ENCODE results near the gene PCBP3. TPM values are rescaled to one million over a fixed set of nuclear protein-coding genes. Genes with fewer than 3 reads are reported as not detected.
"Not testable (repeated sequence)": the region's sequence is repeated elsewhere in the genome, so short reads cannot be mapped to it uniquely, and the experiment has no call there.

Gene PCBP3
- polyA plus RNA-seq, 10 donors: 0.72 to 2.2 (median 1.2) TPM

DNA sequence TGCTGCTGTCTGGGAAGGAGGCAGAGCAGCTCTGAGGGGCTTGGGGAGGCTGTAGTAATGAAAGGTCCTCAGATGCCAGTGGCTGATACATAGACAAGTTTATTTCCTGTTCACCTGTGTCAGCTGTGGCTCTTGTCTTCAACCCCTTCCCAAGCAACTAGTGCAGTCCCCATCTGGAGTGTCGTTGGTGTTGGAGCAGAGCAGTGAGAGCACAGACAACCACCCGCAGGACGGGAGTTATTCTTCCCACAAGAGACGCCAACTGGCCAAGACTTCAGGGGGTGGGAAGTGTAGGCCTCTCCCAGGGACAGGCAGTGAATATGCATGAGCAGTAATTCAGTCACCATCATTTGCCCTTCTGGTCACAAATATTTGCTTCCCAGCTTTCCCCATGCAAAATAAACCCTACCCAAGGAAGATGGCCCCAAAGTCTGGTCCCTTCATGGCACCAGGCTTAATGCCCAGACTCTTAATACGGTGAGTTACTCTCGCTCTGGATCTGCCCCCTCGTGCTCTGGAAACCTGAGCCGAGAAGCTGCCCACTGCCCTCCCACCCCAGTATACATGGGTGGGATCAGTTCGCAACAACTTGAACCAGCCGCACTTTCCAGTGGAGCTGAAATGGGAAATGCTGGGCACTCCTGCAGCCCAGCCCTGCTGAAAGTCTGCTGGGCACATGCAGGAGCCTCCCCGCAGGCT is 184.5 kb downstream of the PCBP3 start:
- DNase-seq: no peak

DNA sequence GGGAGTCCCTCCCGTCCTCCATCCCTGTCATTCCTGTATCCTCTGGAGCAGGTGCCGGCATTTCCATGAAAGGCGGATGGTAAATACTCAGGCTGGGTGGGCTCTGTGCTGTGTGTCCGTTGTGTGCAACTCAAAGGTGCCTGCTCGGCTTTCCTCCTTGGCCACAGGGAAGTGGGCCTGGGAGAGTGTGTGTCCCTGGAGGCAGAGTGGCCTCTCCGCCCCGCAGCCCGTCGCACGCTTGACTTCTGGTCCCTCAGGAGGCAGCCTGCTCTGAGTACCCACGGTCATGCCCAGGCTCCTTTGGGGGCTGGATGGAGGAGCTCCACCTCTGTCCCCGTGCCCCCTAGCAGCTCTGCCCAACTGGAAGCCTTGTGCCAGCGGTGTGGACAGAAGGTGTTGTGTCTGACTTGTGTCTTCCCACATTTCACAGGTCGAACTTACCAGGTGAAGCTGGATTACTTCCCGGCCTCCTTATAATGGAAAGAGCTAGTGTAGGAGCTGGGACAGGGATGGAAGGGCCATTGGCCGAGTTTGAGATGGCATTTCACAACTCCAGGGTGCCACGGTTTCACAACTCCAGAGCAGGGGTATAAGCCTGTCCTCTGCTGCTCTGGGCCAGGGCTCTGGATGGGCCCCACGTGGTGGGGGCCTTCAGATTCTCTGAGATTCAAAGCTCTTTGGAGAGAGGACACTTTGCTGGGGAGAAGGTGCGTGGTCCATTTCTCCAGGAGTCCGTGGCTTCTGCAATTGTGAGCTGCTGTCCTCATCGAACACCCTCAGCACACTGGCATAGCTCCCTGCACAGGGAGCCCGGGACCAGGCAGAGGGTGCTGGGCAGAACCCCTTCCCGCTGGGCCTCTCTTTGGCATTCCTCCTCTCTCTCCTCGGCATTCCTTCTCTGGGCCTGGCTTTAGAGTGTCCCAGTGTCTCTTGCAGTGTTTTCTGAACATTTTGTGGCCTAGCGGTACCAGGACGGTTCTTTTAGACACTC is 185.3 kb downstream of the PCBP3 start:
- DNase-seq: no peak

DNA sequence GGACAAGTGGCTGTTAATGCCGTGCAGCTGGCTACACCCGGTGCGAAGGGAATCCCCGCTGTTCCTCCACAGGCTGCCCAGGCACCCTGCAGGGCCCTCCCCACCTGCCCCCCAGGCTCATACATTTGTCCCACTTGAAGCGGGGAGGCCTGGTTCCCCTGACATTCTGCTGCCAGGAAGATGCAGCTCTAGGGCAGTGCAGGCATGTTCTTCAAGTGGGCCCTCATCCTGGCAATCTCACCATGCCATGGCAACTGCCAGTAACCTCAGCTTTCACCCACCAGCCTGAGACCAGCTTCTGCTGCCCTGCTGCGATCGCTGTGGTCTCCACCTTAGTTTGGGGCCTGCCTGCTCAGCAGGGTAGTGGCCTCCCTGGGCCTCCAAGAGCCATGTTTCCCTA is 186.1 kb downstream of the PCBP3 start:
- DNase-seq: no peak

DNA sequence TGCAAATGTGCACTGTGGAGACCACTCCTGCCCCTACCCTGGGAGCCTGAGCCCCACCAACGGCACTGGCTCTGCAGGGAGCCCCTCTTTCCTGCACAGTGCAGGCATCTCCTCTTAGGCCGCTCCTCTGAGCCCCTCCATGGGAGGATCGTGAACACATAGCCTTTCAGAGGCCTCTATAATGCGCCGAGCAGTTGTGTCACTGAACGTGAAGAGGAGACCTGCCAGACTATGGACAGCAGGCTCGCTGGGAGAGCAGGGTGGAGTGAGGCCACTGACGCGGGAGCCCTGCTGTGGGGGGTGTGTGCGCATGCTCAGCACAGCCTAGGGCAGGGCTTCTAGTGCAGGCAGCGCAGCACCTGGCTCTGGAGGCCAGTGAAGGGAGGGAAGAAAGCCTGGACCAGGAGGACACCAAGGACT is 186.7 kb downstream of the PCBP3 start:
- peak in 2 of 3 donors; percentile 24 to 55 for DNase-seq

DNA sequence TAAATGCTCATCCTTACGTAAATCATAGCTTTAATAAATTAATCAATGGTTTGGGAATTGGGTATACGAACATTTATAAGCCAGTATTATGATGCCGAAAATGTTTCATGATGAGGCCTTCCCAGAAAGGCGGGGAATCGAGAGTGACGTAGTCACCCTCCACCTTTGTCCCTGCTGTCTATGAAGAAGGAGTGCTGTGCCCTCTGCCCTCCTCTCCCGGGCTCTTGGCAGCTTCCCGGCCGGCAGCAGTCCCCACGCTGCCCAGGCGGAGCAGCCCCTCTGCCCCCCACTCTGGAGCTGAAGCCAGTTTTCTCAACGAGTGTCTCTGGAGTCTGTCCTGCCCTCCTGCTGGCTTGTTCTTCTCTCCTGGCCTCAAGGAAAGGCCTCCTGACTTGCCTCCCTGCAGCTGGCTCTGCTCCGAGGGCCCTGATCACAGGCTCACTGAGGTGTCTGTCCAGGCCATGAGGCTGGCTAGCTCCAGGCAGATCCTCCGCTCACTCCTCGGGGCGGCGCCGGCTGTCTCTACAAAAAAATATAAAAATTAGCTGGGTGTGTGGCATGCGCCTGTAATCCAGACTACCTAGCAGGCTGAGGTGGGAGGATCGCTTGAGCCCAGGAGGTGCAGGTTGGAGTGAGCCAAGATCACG is 187.3 kb downstream of the PCBP3 start:
- DNase-seq: no peak

DNA sequence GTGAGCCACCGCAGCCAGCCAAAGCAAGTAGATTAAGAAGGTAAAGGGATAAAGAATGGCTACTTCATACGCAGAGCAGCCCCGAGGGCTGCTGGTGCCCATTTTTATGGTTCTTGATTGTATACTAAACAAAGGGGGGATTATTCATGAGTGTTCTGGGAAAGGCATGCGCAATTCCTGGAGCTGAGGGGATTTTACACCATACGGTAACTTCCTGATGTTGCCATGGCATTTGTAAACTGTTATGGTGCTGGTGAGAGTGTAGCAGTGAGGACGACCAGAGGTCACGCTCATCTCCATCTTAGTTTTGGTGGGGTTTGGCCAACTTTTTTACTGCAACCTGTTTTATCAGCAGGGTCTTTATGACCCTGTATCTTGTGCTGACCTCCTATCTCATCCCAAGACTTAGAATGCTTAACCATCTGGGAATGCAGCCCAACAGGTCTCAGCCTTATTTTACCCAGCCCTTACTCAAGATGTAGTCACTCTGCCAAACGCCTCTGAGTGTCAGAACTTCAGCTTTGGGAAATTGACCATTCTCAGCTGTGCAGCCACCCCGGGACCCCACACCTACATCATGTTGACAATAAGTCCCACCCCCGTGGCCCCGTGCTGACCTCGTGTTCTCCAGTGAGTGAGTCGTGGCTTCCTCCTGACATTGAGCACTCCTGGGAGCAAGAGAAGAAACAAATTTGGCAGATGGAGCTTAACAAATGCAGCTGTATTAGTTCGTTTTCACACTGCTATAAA is 188.6 kb downstream of the PCBP3 start:
- DNase-seq: no peak

DNA sequence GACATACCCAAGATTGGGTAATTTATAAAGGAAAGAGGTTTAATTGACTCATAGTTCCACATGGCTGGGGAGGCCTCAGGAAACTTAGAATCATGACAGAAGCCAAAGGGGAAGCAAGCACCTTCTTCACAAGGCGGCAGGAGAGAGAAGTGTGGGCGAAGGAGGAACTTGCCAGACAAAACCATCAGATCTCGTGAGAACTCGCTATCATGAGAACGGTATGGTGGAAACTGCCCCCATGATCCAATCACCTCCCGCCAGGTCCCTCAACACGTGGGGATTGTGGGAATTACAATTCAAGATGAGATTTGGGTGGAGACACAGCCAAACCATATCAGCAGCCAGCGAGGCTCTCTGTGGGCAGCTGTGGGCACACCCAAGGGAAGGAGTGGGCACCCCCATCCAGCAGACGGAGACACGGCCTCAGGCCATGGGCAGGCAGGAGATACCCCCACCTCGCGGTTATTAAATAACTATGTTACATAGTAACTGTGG is 189.3 kb downstream of the PCBP3 start:
- not testable (repeated sequence) for DNase-seq

DNA sequence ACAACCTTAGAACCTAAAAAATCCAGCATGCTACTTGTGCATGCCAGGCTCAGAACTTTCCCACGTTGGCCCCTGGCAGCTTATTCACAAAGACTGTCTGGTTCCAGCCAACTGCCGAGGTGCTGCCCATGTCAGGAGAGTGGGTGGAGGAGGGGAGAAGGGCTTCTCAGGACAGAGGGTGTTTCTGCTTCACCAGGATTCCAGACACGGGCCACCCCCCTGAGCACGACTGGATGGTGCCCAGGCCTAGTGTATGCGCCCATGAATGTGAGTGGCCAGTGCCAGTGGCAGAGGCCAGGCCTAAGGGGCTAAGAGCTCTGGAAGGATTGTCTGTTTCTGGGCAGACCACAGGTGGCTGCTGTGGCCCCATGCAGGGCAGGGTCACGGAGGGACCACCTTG is 189.9 kb downstream of the PCBP3 start:
- no peak for DNase-seq

DNA sequence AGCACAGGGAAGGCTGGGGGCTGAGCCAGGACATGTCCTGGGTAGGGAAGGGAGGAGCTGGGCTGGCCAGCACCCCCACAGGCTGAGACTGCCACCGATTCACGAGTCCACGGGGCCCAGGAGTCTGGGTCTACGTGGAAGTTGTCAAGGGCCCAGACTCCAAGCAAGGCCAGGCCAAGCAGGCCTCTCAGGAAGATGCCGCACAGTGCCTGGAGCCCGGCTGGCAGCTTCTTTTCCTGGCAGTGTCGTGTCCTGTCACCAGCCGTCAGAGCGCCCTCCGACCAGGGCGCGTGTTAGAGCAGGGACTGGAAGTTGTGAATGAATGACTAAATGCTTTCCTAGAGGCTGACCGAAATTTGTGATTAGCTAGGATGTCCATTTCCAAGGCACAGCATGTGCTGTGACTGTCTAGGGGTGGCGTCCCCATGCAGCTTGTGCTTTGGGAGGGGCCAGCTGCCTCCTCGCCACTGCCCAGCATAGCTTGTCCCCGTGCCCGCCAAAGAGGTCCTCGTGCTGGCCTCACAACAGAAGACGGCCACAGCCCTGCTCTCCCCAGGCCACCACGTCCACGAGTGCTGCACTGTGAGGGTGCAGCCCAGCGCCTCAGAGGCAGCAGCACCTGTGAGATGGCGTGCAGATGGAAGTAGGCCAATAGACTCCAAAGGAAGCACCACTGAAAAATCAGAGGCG is 190.6 kb downstream of the PCBP3 start:
- DNase-seq: no peak

DNA sequence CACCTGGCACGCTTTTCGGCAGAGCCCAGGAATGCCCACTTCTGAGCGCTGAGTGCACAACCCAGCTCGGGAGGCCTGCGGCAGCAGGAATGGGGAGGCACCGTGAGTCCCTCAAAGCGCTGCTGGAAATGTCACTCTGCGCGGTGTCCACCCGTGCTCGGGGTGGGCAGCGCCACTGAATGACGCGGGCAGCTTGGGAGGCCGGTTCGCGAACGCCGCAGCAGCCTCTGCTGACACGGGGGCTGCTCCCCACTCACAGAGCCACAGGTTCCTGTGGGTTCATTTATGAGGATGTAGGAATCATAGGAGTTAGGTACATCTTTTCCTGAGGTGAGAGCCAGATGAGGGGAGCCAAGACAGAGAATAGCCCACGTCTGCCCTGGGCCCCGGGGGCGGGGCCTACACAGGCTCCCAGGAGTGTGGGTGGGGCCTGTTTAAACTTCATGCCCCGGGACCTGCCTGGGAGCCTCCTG is 191.3 kb downstream of the PCBP3 start:
- no peak for DNase-seq

DNA sequence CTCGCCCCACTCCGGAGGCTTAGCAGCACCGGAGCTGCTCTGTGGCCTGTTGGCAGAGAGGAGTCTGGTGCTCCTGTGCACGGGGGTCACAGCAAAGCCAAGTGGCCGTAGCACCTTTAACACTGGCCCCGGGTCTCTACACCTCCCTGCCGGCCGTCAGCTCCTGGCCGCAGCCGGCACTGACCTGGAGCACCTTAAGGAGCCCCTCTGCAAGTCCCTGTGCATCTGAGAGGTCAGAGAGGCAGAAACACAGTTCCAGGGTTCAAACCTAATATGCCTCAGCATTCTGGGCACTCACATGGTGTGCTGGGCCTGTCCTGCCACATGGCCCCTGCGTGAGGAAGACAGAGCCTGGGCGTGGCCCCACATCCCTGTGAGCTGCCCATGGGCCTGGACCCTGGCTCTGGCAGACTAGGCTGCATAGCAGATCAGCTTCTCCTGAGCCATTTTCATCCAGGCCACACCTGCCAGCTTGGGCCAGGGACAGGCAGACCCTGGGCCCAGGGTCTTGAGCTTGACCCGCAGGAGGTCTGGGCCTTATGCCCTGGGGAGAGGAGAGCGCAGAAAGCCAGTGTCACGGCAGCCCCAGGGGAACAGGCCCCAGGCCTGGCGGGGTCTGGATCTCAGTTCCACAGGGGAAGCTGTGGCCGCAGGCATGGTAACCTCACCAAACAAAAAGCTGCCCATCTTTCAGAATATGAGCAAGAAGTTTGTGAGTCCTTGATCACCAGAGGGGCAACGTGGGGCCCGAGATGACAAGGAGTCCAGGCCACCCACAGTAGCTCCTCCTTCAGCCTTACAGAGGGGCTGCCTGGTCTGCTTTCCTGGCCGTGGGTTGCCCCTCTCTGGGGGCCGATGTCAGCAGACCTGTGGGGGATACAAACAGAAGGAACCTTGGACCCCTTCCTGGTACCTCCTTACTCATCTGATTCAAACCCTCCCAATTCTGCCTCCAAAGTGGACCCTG is 192.1 kb downstream of the PCBP3 start:
- DNase-seq: no peak

DNA sequence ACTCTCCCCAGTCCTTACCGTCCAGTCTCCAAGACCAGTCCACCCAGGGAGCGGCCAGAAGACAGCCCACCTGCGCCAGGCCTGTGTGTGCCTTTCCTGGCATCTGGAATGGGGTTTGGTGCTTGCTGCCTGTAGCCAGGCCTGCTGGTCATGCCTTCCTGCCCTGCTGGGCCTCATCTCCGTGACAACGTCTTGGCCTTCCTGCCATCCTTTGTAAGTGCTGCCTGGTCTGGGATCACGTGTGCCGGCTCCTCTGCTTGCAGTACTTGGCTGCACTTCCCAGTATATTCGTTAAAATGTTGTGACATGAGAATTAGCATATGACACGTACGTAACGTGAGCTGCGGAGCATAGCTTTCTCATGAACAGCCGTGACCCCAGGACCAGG is 192.7 kb downstream of the PCBP3 start:
- no peak for DNase-seq

DNA sequence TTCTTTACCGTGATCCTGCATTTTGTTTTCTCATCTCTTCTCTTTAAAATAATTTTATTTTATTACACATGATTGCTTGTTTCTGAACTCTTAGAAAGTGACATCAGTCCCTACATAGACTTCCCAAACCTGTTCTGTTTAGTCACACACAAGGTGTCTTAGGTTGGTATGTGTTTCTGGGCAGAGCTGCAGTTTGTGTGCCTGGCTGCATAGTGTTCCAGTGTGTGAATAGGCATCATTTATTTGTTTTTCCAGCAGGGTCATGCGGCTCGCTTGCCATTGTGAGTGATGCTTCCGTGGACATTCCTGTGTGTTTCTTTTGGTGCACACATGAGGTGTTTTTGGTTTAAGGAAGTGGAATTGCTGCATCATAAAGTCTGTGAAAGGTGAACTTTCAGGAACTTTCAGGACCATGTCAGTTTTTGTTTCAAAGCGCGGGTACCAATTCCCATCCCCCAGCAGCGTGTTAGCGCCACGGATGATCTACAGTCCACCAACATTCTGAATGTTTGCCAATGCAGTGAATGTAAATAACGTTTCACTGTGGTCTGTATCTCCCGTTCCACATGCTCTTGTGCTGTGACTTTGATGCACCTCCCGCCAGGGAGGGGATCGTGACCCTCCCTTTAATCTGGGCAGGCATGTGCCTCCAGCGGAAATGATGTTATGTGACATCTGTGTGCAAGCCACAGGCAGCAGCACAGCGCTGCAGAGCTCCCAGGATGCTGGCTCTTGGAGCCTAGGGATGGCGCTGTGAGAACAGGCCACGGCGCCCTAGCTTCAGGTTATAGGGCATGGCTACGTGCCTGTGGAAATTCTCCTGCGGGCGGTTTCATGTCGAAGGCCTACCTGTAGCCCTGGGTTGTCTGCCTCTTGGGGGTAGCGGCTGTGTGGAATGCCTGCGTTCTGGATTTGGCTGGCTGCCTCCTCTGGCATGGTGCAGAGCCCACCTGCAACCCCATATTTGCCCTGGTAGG is 193.5 kb downstream of the PCBP3 start:
- DNase-seq: no peak

DNA sequence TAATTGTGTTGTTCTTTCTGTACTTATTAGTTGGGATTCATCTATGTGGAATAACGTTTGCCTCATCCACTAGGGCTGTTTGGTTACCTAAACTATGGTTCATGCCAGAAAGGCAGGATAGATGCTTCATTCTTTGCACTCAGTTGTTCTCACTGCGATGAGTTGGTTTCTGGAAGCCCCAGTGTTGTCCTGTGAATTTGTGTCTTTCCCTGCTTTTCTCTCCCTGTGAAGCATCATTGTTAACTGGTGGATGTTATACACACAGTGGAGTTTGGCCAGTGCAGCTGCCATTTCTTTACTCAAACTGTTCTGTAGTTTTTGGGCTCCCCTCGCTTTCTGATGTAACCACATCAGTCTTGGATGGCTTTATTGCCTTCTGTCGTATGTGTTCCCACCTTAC is 194.4 kb downstream of the PCBP3 start:
- DNase-seq: no peak

DNA sequence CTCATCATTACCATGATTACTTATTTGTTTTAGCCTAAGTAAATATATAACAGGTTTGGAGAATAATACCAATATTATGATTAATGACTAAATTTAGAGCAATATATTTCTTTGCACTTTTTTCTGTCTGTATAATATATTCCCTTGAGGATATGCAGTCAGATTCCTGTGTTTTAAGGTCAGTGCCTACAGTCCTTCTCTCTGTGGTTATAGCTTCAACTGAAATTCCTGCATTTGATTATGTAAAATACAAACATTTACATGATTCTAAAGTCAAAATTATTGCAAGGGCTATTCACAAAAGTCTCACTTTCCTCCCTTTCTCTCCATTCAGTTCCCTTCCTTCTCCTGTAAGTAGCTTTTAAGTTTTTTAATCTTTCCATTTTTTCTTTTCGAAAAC is 195.1 kb downstream of the PCBP3 start:
- DNase-seq: no peak

DNA sequence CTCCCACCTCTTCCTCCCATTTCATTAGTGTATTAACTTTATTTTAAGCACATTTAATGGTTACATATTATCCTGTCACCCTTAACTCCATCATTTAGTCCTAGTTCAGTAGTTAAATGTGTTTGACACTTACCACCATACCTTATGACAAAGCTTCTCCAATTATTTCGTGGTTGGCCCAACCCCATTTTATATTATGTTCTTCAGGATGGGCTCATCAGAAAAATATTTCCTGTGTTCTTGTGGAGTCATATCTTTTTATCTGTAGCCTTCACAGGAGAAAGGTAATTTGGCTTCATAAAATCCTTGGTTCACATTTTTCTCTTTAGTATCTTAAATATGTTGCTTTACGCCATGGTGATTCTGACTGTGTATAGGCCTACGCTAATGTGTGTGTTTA is 195.7 kb downstream of the PCBP3 start:
- no peak for DNase-seq

DNA sequence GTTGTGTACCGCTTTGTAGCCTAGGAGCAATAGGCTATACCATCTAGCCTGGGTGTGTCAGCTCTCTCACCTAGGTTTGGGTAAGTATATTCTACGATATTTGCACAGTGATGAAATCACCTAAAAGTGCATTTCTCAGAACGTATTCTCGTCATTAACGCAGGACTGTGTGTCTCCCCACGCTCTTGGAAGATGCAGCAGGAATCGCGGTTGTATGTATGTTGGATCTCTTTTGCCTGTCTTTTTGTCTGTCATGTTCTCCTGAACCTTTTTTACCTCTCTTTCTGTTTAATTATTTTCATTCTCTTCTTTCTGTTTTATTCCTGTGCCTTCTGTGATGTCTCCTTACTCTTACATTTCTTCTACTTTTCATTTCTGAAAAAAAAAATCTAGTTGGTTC is 197.5 kb downstream of the PCBP3 start:
- no peak for DNase-seq

DNA sequence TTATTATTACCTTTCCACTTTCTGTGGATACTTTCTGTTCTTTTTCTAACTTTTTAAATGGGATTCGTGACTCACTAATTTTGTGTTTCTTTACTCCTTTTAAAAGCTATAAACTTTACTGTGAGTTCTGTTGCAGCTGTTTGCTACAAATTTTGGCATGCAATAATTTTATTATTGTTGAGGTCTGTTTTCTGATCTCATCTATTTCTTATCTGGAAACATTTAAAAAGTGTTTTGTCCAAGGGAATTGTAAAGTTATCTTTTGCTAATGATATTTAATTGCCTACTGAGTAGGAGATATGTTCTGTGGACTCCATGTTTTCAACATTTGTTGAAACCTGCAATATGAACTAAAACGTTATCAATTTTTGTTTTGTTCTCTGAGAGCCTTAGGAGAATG is 199.9 kb downstream of the PCBP3 start:
- no peak for DNase-seq
